Ecto neural progenitor cell (in vitro differentiated cells): Measurements from ENCODE around the gene UCK1.
A peak's percentile ranks its signal among the peaks of the same experiment; 100 is the strongest.

Source experiments
- DNase-seq: peaks from one replicate; pipeline ENCODE4 v3.0.0-alpha.2; 2018; ENCODE audit warnings: low spot score

UCK1 gene

GRCh38 chr9:131530920-131531832 is at the start of gene UCK1:
Gene UCK1 (minus strand): TSS chr9:131531263. CDS start chr9:131531174, 89 bp downstream.
- peak; percentile 92 for DNase-seq

GRCh38 chr9:131580358-131580757 is 49.3 kb upstream of the UCK1 start:
- DNase-seq: no peak

GRCh38 chr9:131579789-131580211 is 48.7 kb upstream of the UCK1 start:
- DNase-seq: no peak

GRCh38 chr9:131578731-131579504 is 47.9 kb upstream of the UCK1 start:
- no peak for DNase-seq

DNA sequence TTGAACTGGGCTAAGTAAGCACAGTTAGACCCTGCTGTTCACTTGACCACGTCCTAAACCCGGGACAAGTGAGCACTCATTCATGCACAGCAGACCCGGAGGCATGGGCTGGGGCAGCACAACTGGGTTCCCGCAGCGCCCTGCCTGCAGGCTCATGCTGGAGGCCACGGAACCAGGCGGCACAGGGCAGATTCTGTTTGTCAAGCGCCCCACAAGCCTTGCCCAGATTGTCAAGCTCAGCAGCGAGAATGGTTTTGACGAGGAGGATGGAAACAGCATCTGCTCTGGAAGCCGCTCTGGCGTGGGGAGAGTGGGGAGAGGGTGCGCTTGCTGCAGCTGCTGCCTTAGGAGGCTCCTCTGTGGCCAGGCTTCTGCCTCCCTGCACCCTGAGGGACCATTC is 47.0 kb upstream of the UCK1 start:
- DNase-seq: no peak

- no peak for DNase-seq
These were observed 46.2 kb upstream of the UCK1 start for GRCh38 chr9:131577005-131578000.

GRCh38 chr9:131575946-131576853 is 45.1 kb upstream of the UCK1 start:
- no peak for DNase-seq

- DNase-seq: no peak
These were observed 43.9 kb upstream of the UCK1 start for GRCh38 chr9:131574730-131575640.

GRCh38 chr9:131567910-131568309 is 36.8 kb upstream of the UCK1 start:
- DNase-seq: no peak

DNA sequence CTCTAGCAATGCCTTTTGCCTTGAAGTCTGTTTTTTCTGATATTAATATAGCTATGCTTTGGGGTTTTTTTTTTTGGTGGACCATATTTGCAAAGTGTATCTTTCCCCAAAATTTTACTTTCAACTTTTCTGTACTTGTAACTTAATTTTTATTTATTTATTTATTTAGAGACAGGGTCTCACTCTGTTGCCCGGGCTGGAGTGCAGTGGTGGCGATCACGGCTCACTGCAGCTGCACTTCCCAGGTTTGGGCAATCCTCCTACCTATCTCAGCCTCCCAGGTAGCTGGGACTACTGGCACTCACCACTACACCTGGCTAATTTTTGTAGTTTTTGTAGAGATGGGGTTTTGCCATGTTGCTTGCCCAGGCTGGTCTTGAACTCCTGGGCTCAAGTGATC is 35.1 kb upstream of the UCK1 start:
- DNase-seq: no peak

GRCh38 chr9:131565369-131565768 is 34.3 kb upstream of the UCK1 start:
- DNase-seq: no peak

- no peak for DNase-seq
These were observed 31.2 kb upstream of the UCK1 start for GRCh38 chr9:131562032-131562959.

DNA sequence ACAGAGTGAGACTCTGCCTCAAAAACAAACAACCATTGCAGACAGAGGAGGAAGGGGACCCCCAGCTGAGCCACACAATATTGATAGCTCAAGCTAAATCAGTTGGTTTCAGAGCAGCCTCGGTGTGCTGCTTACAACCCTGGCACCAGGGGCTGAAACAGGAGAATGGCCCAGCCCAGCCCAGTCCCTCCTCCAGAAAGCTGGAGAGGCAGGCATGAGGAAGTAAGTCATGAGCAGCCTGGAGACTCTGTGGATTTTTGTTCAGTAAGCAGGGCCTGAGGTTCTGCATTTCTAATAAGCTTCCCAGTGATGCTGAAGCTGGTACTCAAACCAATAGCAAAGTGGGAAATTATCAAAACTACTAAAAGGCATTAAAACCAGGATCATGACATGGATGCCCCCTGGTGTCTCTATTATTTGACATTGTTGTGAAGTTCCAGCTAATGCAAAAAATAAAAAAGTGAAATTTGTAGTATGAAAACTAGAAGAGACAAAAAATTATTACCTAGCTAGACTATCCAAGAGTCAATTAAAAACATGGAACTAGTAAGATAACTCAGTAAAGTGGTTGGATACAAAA is 28.4 kb upstream of the UCK1 start:
- no peak for DNase-seq

GRCh38 chr9:131557855-131558548 is 26.9 kb upstream of the UCK1 start:
- DNase-seq: no peak

DNA sequence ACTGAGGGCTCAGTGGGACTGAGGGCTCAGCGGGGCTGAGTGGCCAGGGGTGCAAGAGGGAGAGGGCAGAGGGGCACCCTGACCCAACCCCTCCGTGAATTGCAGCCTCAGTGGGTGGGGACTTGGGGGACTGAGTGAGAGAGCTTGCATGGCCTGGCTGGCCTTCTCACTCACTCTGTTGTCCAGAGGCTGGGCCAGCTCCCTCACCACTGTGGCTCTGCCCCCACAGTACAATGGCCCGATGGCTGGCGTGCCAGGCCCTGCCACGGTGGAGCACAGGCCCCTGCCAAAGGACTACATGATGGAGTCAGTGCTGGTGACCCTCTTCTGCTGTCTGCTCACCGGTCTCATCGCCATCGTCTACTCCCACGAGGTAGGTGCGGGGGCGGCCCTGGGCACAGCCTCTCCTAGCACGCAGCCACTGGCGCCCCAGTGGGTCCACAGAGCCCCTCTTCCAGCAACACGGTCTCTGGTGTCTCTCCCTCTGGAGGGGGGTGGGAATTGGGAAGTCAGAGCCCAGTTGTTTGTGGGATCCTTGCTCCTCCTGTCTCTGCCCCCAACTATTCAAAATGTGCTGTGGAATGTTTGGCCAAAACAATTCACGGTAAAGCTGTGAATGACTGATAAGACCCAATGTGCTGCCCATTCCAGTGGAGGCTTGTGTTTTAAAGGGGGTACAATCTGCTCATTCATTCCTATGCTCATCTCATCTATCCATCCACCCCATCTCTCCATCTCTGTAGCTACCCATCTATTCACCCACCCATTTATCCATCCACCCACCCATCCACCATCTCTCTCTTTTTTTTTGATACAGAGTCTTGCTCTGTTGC is 25.0 kb upstream of the UCK1 start:
- DNase-seq: no peak

GRCh38 chr9:131554843-131555351 is 23.8 kb upstream of the UCK1 start:
- no peak for DNase-seq
